Tibial artery (tissue), 4 donors: Measurements from ENCODE around the gene SND1.

ENCODE experiments used
- DNase-seq, 2 donors: peaks; one replicate each; pipeline ENCODE4 v3.0.0-alpha.2; 2019
- H3K27ac ChIP-seq, 2 donors: fragments of 200-600 bp; sonication (generic) in 1 of 2; 1 replicate in 1 of 2; 2 replicates in 1 of 2; pipeline ENCODE4 v1.5.1; 2018 to 2019; ENCODE audit warnings: mild to moderate bottlenecking in 1 of 2
- H3K27me3 ChIP-seq, 2 donors: fragments of 200-600 bp; sonication (generic) in 1 of 2; one replicate each; pipeline versions ENCODE4 v1.5.1 to v1.6.0; 2016 to 2019
- H3K36me3 ChIP-seq, 3 donors: fragments of 200-600 bp; sonication (generic) in 2 of 3; one replicate each; pipeline ENCODE4 v1.5.1; 2016 to 2019; ENCODE audit warnings: mild to moderate bottlenecking in 2 of 3
- H3K4me1 ChIP-seq, 4 donors: fragments of 200-600 bp; sonication (generic) in 2 of 4; 1 replicate in 3 of 4; 2 replicates in 1 of 4; pipeline ENCODE4 v1.5.1; 2016 to 2019
- H3K4me3 ChIP-seq, 2 donors: fragments of 200-600 bp; sonication (generic) in 1 of 2; 1 replicate in 1 of 2; 2 replicates in 1 of 2; pipeline ENCODE4 v1.5.1; 2018 to 2019; ENCODE audit warnings: mild to moderate bottlenecking in 2 of 2
- H3K9me3 ChIP-seq, 3 donors: fragments of 200-600 bp; sonication (generic) in 1 of 3; one replicate each; pipeline ENCODE4 v1.5.1; 2016 to 2019
- intact Hi-C: fragments of 100-400 bp; cut with DNase I; formaldehyde crosslinking; loops from one replicate; pipeline ENCODE4 v1.15.0; 2023; ENCODE audit warnings: low total_unique reads
- TF ChIP-seq, protein P1 (sequence below), 2 experiments: fragments of 200-600 bp in 1 of 2; fragments of 450-650 bp in 1 of 2; IDR thresholded peaks; one replicate each; pipeline ENCODE4 v1.5.1; 2017 to 2019; ENCODE audit warnings: antibody characterized with exemption in 2 of 2, mild to moderate bottlenecking in 1 of 2, moderate library complexity in 1 of 2

The SND1 gene

DNA sequence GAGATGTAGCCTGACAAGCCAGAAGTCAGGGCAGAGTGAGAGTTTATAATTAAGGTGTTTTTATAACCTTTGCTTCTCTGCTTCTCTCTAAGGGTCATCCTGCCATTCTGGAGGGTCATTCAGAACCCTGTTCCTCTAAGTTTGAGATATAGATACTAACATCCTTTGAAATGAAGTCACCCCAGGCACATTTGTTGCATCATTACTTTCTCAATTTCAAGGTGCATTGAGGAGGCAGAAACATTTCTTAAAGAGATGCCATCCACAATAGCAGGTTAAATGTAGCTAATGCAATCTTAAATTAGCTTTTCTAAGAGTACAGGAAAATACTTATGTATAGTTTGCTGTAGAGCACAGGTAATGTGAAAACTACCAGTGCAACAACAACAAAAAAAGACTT, 272.9 kb downstream of the SND1 start:
- intact Hi-C loops, result no loop called here
- no peaks in the 10 kb centered on the region for H3K9me3 ChIP-seq
- H3K4me3 ChIP-seq, result no peak overlapping the region
- H3K36me3 ChIP-seq, result peaks cover 7 to 11% (median 8%) of the 10 kb centered on the region in 3 donors
- no peaks in the 10 kb centered on the region for H3K4me1 ChIP-seq
- no peak for DNase-seq
- TF ChIP-seq, protein P1, sequence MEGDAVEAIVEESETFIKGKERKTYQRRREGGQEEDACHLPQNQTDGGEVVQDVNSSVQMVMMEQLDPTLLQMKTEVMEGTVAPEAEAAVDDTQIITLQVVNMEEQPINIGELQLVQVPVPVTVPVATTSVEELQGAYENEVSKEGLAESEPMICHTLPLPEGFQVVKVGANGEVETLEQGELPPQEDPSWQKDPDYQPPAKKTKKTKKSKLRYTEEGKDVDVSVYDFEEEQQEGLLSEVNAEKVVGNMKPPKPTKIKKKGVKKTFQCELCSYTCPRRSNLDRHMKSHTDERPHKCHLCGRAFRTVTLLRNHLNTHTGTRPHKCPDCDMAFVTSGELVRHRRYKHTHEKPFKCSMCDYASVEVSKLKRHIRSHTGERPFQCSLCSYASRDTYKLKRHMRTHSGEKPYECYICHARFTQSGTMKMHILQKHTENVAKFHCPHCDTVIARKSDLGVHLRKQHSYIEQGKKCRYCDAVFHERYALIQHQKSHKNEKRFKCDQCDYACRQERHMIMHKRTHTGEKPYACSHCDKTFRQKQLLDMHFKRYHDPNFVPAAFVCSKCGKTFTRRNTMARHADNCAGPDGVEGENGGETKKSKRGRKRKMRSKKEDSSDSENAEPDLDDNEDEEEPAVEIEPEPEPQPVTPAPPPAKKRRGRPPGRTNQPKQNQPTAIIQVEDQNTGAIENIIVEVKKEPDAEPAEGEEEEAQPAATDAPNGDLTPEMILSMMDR (IDR thresholded peaks at IDR 0.05), result no peak
- H3K27ac ChIP-seq, result no peak overlapping the region
- no peaks in the 10 kb centered on the region for H3K27me3 ChIP-seq

DNA sequence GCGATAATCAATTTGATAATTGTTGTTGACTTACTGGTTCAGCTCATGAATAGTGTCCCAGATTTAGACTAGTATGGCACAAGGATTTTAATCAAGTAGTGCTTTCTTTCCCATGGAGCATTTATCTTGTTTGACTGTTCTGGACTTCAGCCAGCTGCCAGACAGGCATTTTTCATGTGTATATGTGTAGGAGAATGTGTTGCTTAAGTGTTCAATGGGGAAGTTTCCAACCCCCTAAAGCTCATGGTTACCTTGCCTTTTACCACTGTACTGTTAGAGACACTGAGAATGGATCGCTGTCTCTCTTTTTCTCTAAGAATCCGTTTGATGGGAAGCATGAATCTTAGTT, 275.3 kb downstream of the SND1 start:
- intact Hi-C loops, result no loop called here
- no peaks in the 10 kb centered on the region for H3K9me3 ChIP-seq
- no peak overlapping the region for H3K4me3 ChIP-seq
- H3K27ac ChIP-seq, result no peak overlapping the region
- TF ChIP-seq, protein P1 (IDR thresholded peaks at IDR 0.05), result no peak
- no peaks in the 10 kb centered on the region for H3K27me3 ChIP-seq
- peak in 1 of 2 donors; percentile 22 for DNase-seq
- H3K4me1 ChIP-seq, result no peaks in the 10 kb centered on the region
- H3K36me3 ChIP-seq, result peaks cover 26 to 29% (median 29%) of the 10 kb centered on the region in 3 donors

DNA sequence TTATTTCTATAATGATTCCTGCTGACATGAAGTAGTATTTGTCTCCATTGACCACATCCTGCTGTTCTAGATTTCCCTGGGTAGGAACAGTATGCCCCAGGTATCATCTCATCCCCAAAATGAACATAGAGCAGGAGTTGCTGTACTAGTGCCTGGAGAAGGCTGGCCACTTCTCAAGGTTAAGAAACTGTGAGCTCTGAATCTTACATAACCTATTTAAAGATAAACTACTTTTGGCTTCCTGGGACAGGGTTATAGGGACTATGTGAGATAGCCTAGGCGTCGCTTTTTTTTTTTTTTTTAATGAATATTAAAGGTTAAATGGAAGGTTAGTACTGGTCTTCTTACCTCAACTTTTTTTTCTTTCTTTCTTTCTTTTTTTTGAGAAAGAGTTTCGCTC, 276.2 kb downstream of the SND1 start:
- Histone ChIP-seq H3K27ac (no peak overlapping the region), H3K9me3 (no peaks in the 10 kb centered on the region), H3K4me3 (no peak overlapping the region), H3K27me3 (no peaks in the 10 kb centered on the region), H3K36me3 (peaks cover 26 to 29% (median 29%) of the 10 kb centered on the region in 3 donors), H3K4me1 (no peaks in the 10 kb centered on the region)
- no peak for DNase-seq
- TF ChIP-seq, protein P1 (IDR thresholded peaks at IDR 0.05), result no peak
- intact Hi-C loops, result no loop called here

DNA sequence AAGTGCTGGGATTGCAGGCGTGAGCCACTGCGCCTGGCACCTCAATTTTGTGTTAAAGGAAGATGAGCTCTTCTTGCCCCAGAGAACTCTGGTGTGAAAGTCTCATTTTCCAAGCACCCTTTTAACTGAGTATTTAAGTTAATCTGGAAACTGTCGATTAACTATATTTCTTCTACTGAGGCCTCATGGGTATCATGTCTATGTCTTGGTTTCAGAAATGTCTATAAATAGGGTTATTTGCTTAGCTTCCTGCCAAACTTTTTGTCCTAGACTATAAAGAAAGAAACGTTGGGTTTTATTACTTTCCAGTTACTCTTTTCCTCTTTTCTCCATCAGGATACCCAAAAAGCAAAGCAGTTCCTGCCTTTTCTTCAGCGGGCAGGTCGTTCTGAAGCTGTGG, 276.9 kb downstream of the SND1 start:
- Histone ChIP-seq H3K27ac (no peak overlapping the region), H3K27me3 (no peaks in the 10 kb centered on the region), H3K4me1 (no peaks in the 10 kb centered on the region), H3K36me3 (peaks cover 26 to 29% (median 29%) of the 10 kb centered on the region in 3 donors), H3K9me3 (no peaks in the 10 kb centered on the region), H3K4me3 (no peak overlapping the region)
- DNase-seq, result no peak
- intact Hi-C loops, result no loop called here
- TF ChIP-seq, protein P1 (IDR thresholded peaks at IDR 0.05), result no peak

DNA sequence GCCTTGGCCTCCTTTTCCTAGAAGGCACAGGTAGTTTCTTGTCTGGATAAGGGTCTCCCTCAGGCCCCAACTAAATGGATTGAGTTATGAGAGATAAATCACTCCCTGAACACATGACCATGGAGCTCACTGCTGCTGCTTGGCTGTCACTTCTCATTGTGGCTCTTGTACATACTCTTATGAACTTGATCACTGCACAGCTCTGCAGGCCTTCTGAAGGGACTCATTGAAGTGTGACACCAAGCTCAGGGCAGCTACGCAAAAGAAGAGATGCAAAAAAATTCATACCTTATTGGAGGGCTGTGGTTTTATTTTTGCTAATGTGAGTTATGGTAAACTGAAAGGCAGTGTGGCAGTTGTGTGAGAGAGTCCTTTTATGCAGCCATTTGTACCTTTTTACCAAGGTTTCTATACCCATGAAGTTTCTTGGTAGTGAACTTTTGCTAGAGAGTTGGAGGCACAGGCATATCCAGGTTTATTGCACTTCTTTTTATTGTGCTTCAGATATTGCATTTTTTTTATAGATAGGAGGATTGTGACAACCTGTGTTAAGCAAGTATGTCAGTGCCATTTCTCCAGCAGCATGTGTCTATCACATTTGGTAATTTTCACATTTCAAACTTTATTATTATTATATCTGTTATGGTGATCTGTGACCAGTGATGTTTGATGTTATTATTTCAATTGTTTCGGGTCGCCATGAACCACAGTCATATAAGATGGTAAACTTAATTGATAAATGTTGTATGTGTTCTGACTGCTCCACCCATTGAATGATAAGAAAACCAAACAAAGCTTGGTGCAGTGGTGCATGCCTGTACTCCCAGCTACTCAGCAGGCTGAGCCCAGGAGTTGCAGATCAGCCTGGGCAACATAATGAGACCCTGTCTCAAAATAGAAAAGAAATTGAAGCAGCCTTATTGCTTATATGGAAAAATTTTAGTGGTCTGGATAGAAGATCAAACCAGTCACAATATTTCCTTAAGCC, 278.6 kb downstream of the SND1 start:
- TF ChIP-seq, protein P1 (IDR thresholded peaks at IDR 0.05), result no peak
- Histone ChIP-seq H3K27me3 (no peaks in the 10 kb centered on the region), H3K4me1 (no peaks in the 10 kb centered on the region), H3K4me3 (no peak overlapping the region), H3K9me3 (no peaks in the 10 kb centered on the region), H3K36me3 (peaks cover 26 to 29% (median 29%) of the 10 kb centered on the region in 3 donors), H3K27ac (no peak overlapping the region)
- intact Hi-C loops, result no loop called here
- DNase-seq, result no peak
